Measurements from ENCODE around the gene BCOR. TPM values are rescaled to one million over a fixed set of nuclear protein-coding genes. Genes with fewer than 3 reads are reported as not detected.

The BCOR gene
- total and polyA plus RNA-seq, 2 donors (not counting 1 experiment from before 2014, with no cell fraction given), result 3.0 to 5.8 TPM

DNA sequence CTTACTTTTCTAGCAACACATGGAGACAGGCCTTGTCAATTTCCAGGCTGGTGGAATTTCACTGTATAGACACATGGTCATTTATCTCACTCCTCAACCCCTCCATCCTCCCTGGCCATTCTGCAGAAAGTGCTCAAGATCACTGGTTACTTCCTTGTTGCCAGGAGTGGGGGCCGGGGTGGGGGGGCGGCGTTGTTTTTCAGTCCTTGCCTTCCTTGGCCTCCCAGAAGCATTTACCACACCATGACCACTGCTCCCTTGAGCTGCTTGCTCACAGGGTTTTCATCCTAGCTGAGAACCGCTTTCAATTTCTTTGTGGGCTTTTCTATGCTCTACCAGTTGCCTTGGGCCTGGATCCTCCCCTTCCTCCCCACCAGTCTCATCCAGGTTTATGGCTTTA is 14.1 kb upstream of the BCOR start:
- no peak overlapping the region for H3K4me2 ChIP-seq (ENCODE audit: extremely low read depth, insufficient read depth, low read length)
- H3K4me3 ChIP-seq (replicated peaks in 1 of 4; ENCODE audit: control extremely low read depth in 1 of 4, insufficient read depth in 1 of 4, low read depth in 3 of 4, low read length in 4 of 4), result no peak overlapping the region
- no peaks in the 10 kb centered on the region for H3K79me2 ChIP-seq (ENCODE audit: control insufficient read depth, insufficient read depth, low read length)

DNA sequence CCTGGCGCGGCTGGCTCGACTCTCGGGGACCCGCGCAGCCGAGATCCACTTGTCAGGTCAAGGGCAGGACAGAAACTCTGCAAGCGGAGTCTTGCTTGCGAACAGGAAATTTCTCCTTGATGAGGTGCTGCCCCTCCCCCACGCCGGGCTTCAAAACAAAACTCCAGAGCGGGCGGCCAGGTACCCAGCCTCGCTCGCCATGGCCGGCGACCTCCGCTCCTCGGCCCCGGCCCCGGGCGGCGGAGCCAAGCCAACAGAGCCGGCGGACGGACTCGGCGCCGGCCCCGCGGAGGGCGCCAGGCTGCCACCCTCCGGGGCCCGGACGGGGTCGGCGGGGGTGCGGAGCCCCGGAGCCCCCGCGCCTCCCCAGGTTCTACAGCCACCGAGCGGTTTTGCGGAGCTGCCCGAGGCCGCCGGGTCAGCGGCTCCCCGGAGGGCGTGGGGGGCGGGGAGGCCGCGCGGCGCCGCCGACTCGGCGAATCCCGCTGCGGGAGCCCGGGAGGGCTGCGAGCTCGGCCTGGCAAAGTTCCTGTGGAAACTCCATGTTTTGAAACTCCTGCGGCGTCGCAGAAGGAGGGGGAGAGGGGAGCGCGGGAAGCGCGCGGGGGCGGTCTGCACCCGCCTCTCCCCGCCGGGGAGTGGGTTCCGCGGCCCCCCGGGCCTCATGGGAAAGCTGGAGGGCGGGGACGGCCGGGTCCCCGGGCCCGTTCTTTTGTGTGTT is 11.7 kb upstream of the BCOR start:
- H2AFZ ChIP-seq (ENCODE audit: low read length), result no peak overlapping the region
- no peaks in the 10 kb centered on the region for H3K79me2 ChIP-seq (ENCODE audit: control insufficient read depth, insufficient read depth, low read length)
- H3K4me1 ChIP-seq (ENCODE audit: control insufficient read depth, extremely low read depth, insufficient read depth, low read length), result peaks cover 3% of the 10 kb centered on the region
- H3K36me3 ChIP-seq (ENCODE audit: control insufficient read depth, insufficient read depth, low read length), result no peaks in the 10 kb centered on the region
- no peaks in the 10 kb centered on the region for H3K27me3 ChIP-seq (ENCODE audit: control insufficient read depth, insufficient read depth, low read length)
- H3K27ac ChIP-seq (ENCODE audit: insufficient read depth, low read length), result peak overlapping the region; percentile 47
- TF ChIP-seq EZH2 (IDR thresholded peaks at IDR 0.05; ENCODE audit: low read length, missing control alignments), result no peak
- TF ChIP-seq, protein P1, sequence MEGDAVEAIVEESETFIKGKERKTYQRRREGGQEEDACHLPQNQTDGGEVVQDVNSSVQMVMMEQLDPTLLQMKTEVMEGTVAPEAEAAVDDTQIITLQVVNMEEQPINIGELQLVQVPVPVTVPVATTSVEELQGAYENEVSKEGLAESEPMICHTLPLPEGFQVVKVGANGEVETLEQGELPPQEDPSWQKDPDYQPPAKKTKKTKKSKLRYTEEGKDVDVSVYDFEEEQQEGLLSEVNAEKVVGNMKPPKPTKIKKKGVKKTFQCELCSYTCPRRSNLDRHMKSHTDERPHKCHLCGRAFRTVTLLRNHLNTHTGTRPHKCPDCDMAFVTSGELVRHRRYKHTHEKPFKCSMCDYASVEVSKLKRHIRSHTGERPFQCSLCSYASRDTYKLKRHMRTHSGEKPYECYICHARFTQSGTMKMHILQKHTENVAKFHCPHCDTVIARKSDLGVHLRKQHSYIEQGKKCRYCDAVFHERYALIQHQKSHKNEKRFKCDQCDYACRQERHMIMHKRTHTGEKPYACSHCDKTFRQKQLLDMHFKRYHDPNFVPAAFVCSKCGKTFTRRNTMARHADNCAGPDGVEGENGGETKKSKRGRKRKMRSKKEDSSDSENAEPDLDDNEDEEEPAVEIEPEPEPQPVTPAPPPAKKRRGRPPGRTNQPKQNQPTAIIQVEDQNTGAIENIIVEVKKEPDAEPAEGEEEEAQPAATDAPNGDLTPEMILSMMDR (conservative IDR thresholded peaks at IDR 0.05 in 1 of 2, IDR thresholded peaks at IDR 0.05 in 1 of 2; ENCODE audit: low read depth in 1 of 2, low read length in 2 of 2), result no peak
- peak overlapping the region; percentile 34 to 55 (median 48) for H3K4me3 ChIP-seq (replicated peaks in 1 of 4; ENCODE audit: control extremely low read depth in 1 of 4, insufficient read depth in 1 of 4, low read depth in 3 of 4, low read length in 4 of 4)
- DNase-seq (ENCODE audit: low read depth in 2 of 2), result peak; percentile 59 to 64
- peak overlapping the region; percentile 72 for H3K9ac ChIP-seq (ENCODE audit: insufficient read depth, low read length)
- no peaks in the 10 kb centered on the region for H4K20me1 ChIP-seq (ENCODE audit: control insufficient read depth, extremely low read depth, insufficient read depth, low read length)
- H3K4me2 ChIP-seq (ENCODE audit: extremely low read depth, insufficient read depth, low read length), result peak overlapping the region; percentile 35
- no peaks in the 10 kb centered on the region for H3K9me3 ChIP-seq (ENCODE audit: control insufficient read depth, insufficient read depth, low read depth, low read length)

More for the DNA sequence above, 14.1 kb upstream of the BCOR start:
- no peak overlapping the region for H3K9ac ChIP-seq (ENCODE audit: insufficient read depth, low read length)
- H4K20me1 ChIP-seq (ENCODE audit: control insufficient read depth, extremely low read depth, insufficient read depth, low read length), result no peaks in the 10 kb centered on the region
- no peaks in the 10 kb centered on the region for H3K27me3 ChIP-seq (ENCODE audit: control insufficient read depth, insufficient read depth, low read length)
- H3K36me3 ChIP-seq (ENCODE audit: control insufficient read depth, insufficient read depth, low read length), result no peaks in the 10 kb centered on the region
- TF ChIP-seq, protein P1 (conservative IDR thresholded peaks at IDR 0.05 in 1 of 2, IDR thresholded peaks at IDR 0.05 in 1 of 2; ENCODE audit: low read depth in 1 of 2, low read length in 2 of 2), result no peak
- TF ChIP-seq EZH2 (IDR thresholded peaks at IDR 0.05; ENCODE audit: low read length, missing control alignments), result no peak
- no peak overlapping the region for H2AFZ ChIP-seq (ENCODE audit: low read length)
- H3K27ac ChIP-seq (ENCODE audit: insufficient read depth, low read length), result no peak overlapping the region
- no peak for DNase-seq (ENCODE audit: low read depth in 2 of 2)
- peaks cover under 1% of the 10 kb centered on the region for H3K4me1 ChIP-seq (ENCODE audit: control insufficient read depth, extremely low read depth, insufficient read depth, low read length)
- H3K9me3 ChIP-seq (ENCODE audit: control insufficient read depth, insufficient read depth, low read depth, low read length), result no peaks in the 10 kb centered on the region

DNA sequence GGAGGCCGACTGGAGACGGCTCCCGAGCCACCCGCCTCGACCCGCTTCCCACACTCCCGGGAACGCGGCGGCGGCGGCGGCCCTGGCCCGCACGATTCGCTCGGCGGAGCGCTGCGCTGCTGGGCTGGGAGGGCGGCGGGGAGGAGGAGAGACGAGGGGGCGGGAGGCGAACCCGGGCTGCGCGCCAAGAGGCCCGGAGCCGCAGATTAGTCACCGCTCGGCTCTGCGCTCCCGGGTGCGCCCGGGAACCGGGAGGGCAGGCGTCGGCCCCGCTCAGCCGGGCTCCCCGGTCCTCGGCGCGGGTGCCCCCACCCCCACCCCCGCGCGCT is 11.2 kb upstream of the BCOR start:
- H2AFZ ChIP-seq (ENCODE audit: low read length), result no peak overlapping the region
- TF ChIP-seq, protein P1 (conservative IDR thresholded peaks at IDR 0.05 in 1 of 2, IDR thresholded peaks at IDR 0.05 in 1 of 2; ENCODE audit: low read depth in 1 of 2, low read length in 2 of 2), result no peak
- no peak for TF ChIP-seq EZH2 (IDR thresholded peaks at IDR 0.05; ENCODE audit: low read length, missing control alignments)
- H3K4me1 ChIP-seq (ENCODE audit: control insufficient read depth, extremely low read depth, insufficient read depth, low read length), result peaks cover 3% of the 10 kb centered on the region
- no peaks in the 10 kb centered on the region for H3K9me3 ChIP-seq (ENCODE audit: control insufficient read depth, insufficient read depth, low read depth, low read length)
- H3K79me2 ChIP-seq (ENCODE audit: control insufficient read depth, insufficient read depth, low read length), result no peaks in the 10 kb centered on the region
- peak; percentile 78 for DNase-seq (ENCODE audit: low read depth in 2 of 2)
- H3K27ac ChIP-seq (ENCODE audit: insufficient read depth, low read length), result peak overlapping the region; percentile 53
- H3K9ac ChIP-seq (ENCODE audit: insufficient read depth, low read length), result peak overlapping the region; percentile 72
- H4K20me1 ChIP-seq (ENCODE audit: control insufficient read depth, extremely low read depth, insufficient read depth, low read length), result no peaks in the 10 kb centered on the region
- no peaks in the 10 kb centered on the region for H3K27me3 ChIP-seq (ENCODE audit: control insufficient read depth, insufficient read depth, low read length)
- H3K4me2 ChIP-seq (ENCODE audit: extremely low read depth, insufficient read depth, low read length), result peak overlapping the region; percentile 51
- H3K36me3 ChIP-seq (ENCODE audit: control insufficient read depth, insufficient read depth, low read length), result no peaks in the 10 kb centered on the region
- peak overlapping the region in 2 of 4 experiments; percentile 48 to 55 for H3K4me3 ChIP-seq (replicated peaks in 1 of 4; ENCODE audit: control extremely low read depth in 1 of 4, insufficient read depth in 1 of 4, low read depth in 3 of 4, low read length in 4 of 4)

Measured in fibroblast of lung (primary cell).